ENCODE measurements around the gene TM4SF1.

GRCh38 chr3:149390772-149391212 lies 13.3 kb upstream of the TM4SF1 start:
- TF ChIP-seq CTCF (conservative IDR thresholded peaks at IDR 0.05) (no peak), ZFX (IDR thresholded peaks at IDR 0.05) (no peak)
